CMK (cell line): Measurements from ENCODE around the gene ITGAD.
A peak's percentile ranks its signal among the peaks of the same experiment; 100 is the strongest.

Source experiments
- DNase-seq: peaks from one replicate; pipeline ENCODE4 v3.0.0-alpha.2; 2010; ENCODE audit warnings: low read depth

ITGAD gene

GRCh38 chr16:31393056-31393455 is at the start of gene ITGAD:
Gene ITGAD (plus strand): TSS chr16:31393335. CDS start chr16:31393361, 26 bp downstream.
- no peak for DNase-seq

GRCh38 chr16:31344712-31345111 is 48.4 kb upstream of the ITGAD start:
- DNase-seq = no peak

GRCh38 chr16:31347445-31347844 is 45.7 kb upstream of the ITGAD start:
- peak; percentile 81 for DNase-seq

- no peak for DNase-seq
Measured at GRCh38 chr16:31348579-31348978, 44.6 kb upstream of the ITGAD start.

GRCh38 chr16:31350275-31351005 is 42.7 kb upstream of the ITGAD start:
- DNase-seq = no peak

- no peak for DNase-seq
Measured at GRCh38 chr16:31351246-31351941, 41.7 kb upstream of the ITGAD start.

GRCh38 chr16:31351942-31352325 is 41.2 kb upstream of the ITGAD start:
- no peak for DNase-seq

- DNase-seq = peak; percentile 58
Measured at GRCh38 chr16:31352376-31353115, 40.6 kb upstream of the ITGAD start.

GRCh38 chr16:31354394-31355291 is 38.5 kb upstream of the ITGAD start, which contains the start of gene ITGAX:
Gene ITGAX (plus strand): TSS chr16:31355176. CDS start chr16:31355255, 79 bp downstream.
- peak; percentile 49 for DNase-seq

- no peak for DNase-seq
Measured at GRCh38 chr16:31355431-31356100, 37.6 kb upstream of the ITGAD start.

- DNase-seq = no peak
Measured at GRCh38 chr16:31356566-31357323, 36.4 kb upstream of the ITGAD start.

GRCh38 chr16:31357324-31358109 is 35.6 kb upstream of the ITGAD start:
- DNase-seq = no peak

- DNase-seq = no peak
Measured at GRCh38 chr16:31360251-31360650, 32.9 kb upstream of the ITGAD start.

- DNase-seq = no peak
Measured at GRCh38 chr16:31361201-31362110, 31.7 kb upstream of the ITGAD start.

GRCh38 chr16:31362476-31363405 is 30.4 kb upstream of the ITGAD start:
- no peak for DNase-seq

GRCh38 chr16:31363721-31364120 is 29.4 kb upstream of the ITGAD start:
- no peak for DNase-seq

GRCh38 chr16:31364421-31364820 is 28.7 kb upstream of the ITGAD start:
- no peak for DNase-seq
